GM12873 (cell line): ENCODE results near the gene MX2.

Experiments
- TF ChIP-seq, protein P1 (sequence below): IDR thresholded peaks from 2 replicates; pipeline ENCODE4 v1.5.1; 2012; ENCODE audit warnings: low read depth, mild to moderate bottlenecking, moderate library complexity, low read length, control low read depth; ENCODE audit not compliant: insufficient read depth; ENCODE audit errors: missing control alignments

Gene MX2

DNA sequence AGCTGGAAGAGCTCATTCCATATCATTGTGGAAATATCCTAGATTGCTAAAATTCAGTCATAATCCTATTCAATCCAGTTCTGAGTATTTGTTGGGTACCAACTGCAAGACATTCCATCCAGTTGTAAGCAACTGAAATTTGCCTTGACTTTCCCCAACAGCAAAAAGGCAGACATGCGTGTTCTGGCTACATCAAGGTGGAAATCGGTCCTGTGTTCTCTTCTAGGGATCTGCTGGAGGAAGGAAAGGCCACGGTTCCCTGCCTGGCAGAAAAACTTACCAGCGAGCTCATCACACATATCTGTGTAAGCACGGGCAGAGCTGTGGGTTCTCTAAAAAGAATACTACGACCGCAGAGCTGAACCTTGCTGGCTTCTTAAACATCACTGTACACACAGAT lies 81.7 kb downstream of the MX2 start:
- TF ChIP-seq, protein P1, sequence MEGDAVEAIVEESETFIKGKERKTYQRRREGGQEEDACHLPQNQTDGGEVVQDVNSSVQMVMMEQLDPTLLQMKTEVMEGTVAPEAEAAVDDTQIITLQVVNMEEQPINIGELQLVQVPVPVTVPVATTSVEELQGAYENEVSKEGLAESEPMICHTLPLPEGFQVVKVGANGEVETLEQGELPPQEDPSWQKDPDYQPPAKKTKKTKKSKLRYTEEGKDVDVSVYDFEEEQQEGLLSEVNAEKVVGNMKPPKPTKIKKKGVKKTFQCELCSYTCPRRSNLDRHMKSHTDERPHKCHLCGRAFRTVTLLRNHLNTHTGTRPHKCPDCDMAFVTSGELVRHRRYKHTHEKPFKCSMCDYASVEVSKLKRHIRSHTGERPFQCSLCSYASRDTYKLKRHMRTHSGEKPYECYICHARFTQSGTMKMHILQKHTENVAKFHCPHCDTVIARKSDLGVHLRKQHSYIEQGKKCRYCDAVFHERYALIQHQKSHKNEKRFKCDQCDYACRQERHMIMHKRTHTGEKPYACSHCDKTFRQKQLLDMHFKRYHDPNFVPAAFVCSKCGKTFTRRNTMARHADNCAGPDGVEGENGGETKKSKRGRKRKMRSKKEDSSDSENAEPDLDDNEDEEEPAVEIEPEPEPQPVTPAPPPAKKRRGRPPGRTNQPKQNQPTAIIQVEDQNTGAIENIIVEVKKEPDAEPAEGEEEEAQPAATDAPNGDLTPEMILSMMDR: no peak

DNA sequence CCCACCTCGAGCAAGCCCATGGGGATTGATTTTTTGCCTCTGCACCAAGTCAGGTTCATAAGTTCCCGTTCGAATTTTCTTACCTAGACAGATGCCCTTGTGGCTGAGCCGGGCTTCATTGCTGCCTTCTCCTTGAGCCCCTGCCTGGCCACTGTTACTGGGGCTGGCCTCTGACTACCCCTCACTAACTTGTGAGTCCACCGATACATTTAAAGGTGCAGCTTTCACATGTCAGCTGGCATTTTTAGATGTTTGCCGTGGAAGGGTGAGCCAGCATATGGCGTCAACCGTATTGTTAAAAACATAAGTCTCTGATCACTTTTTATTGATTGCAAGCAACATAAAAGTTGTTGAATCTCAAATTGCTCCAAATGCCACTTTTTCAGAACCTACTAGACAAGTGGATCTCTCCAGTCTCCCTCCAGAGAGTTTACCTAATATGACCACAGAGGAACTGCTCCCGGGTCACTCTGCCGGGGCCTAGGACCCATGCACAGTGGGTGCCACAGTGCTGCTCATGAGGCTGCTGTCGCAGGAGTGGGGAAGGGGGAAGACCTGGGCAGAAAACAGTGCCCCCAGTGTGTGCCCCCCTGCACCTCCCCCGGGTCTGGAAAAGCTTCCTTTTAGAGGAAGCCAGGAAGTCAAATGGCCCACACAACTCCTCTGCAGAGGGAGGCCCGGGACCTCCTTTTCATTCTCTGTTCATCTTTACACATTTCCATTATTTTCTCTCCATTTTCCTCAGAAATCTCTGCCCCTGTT lies 83.1 kb downstream of the MX2 start:
- TF ChIP-seq, protein P1: no peak

DNA sequence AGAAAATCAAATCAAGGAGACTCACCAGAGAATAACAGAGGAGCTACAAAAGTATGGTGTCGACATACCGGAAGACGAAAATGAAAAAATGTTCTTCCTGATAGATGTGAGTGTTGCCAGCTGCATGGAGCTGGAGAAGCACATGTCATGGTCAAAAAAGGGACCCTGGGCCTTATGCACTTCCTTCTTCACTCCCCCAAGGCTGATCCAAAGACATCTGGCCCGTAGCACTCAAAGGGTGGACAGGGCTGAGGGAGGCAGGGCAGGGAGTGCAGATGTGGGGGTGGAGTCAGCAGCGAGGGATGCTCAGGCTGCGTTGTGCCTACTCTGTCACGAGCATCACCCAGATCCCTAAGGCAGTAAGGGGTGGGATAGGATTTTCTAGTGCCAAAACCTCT lies 83.6 kb downstream of the MX2 start:
- TF ChIP-seq, protein P1: no peak

DNA sequence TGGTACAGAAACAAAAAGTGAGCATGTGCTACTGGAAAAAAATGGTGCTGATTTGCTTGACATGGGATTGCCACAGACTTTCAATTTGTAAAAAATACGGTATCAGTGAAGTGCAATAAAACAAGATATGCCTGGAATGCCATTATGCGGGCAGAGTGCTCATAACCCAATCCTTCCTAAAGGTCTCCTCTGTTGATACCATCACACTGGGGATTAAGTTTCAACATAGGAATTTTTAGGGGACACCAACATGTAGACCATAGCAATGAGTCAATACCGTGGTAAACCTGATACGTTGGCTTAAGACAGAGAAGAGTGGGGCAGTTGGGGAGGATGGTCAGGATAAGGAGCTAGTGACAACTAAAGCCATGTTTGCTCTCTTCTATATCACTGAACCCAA lies 84.8 kb downstream of the MX2 start:
- TF ChIP-seq, protein P1: no peak

DNA sequence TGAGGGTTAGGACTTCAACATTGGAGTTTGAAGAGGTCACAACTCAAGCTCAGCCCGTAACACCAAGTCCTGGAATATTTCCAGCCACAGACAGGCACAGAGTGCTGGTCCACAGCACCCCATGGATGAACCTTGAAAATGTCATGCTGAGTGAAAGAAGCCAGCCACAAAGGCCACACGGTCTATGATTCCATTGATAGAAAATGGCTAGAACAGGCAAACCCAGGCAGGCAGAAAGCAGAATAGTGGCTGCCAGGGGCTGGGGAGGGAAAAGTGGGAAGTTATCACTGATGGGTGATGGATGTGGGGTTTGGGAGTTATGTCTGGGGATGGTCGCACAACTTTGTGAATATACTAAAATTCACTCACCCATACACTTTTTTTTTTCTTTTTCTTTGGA lies 85.5 kb downstream of the MX2 start:
- TF ChIP-seq, protein P1: no peak

DNA sequence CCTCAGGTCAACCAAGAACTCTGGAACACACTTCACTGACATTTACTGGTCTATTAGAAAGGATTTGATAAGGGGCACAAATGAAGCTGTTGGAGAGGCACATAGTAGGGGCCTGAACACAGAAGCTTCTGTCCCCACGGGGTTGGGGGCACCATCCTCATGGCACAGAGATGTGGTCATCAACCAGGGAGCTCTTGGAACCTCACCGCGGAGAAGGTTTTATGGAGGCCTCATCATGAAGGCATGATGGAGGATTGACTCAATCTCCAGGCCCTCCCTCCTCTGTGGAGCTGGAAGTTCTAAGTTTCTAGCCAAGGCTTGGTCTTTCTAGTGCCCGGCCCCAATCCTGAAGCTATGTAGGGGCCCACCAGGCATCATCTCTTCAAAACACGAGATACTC lies 87.8 kb downstream of the MX2 start:
- TF ChIP-seq, protein P1: no peak

DNA sequence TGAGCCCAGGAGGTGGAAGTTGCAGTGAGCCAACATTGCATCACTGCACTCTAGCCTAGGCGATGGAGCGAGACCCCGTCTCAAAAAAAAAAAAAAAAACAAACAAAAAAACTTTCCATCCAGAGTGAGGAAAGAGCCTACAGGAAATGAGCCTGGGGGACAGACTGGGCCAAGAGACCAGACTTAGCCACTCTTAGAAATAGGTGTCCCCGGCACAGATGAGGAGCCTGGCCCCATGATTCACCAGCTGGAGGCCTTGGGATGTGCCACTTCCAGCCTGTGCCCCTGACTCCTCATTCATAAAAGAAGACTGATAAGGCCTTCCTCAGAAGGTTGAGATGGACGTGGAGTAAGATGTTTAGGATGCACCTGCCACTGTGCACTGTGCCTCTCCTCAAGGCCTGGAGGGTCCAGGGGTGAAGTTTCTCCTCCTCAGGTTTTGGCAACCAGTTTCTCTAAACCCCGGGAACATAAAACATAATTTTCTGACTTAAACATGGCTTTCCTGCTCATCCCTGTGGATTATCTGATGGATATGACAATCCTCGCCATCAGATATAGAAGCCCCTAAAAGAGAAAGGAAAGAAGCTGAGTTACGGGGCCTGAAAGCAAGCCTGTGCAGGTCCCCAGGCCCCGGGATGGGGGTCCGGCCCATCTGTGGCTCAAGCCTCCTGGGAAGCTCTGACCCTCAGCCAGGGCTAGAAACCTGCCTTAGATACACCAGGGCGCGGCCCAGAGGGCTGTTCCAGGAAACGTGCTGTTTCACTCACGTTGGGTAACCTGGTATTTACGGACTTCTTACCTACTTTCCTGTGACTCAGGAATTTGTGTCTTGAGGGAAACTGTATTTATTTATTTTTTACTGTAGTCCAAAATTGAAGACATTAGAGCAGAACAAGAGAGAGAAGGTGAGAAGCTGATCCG lies 90.2 kb downstream of the MX2 start:
- TF ChIP-seq, protein P1: no peak
